Esophagus squamous epithelium (tissue), 5 donors: Measurements from ENCODE around the gene APOBEC3C. TPM values are rescaled to one million over a fixed set of nuclear protein-coding genes. Genes with fewer than 3 reads are reported as not detected.
"Not testable (repeated sequence)": the region's sequence is repeated elsewhere in the genome, so short reads cannot be mapped to it uniquely, and the experiment has no call there.

Experiments
- DNase-seq: peaks from one replicate; lab custom pipeline; 2025; lab: John Stamatoyannopoulos, UW
- H3K27ac ChIP-seq, 4 donors: fragments of 200-600 bp; sonication (generic); one replicate each; pipeline ENCODE4 v1.5.1; 2016 to 2019; ENCODE audit warnings: mild to moderate bottlenecking in 1 of 4
- H3K27me3 ChIP-seq, 4 donors: fragments of 200-600 bp; sonication (generic); 1 replicate in 3 of 4; 2 replicates in 1 of 4; pipeline versions ENCODE4 v1.5.1 to v1.6.0; 2017 to 2021; ENCODE audit warnings: antibody characterized with exemption in 1 of 4
- H3K36me3 ChIP-seq, 3 donors: fragments of 200-600 bp; sonication (generic); one replicate each; pipeline ENCODE4 v1.5.1; 2016 to 2019
- H3K4me1 ChIP-seq, 3 donors: fragments of 200-600 bp; sonication (generic); one replicate each; pipeline ENCODE4 v1.5.1; 2017 to 2019
- H3K4me3 ChIP-seq, 4 donors: fragments of 200-600 bp; sonication (generic); 1 replicate in 3 of 4; 2 replicates in 1 of 4; pipeline ENCODE4 v1.5.1; 2016 to 2019; ENCODE audit warnings: mild to moderate bottlenecking in 2 of 4, moderate library complexity in 1 of 4
- H3K9me3 ChIP-seq, 3 donors: fragments of 200-600 bp; sonication (generic); one replicate each; pipeline ENCODE4 v1.5.1; 2016 to 2019
- CTCF ChIP-seq, 6 experiments: fragments of 450-650 bp in 4 of 6; fragments of 200-600 bp in 2 of 6; sonication (generic) in 2 of 6; IDR thresholded peaks; one replicate each; pipeline ENCODE4 v1.5.1; 2016 to 2019; ENCODE audit warnings: antibody characterized with exemption in 6 of 6, mild to moderate bottlenecking in 4 of 6, moderate library complexity in 4 of 6
- POLR2A ChIP-seq, 4 donors: fragments of 450-650 bp; IDR thresholded peaks; one replicate each; pipeline ENCODE4 v1.6.1; 2017; ENCODE audit warnings: antibody characterized with exemption in 4 of 4, mild to moderate bottlenecking in 4 of 4, moderate library complexity in 3 of 4
- WGBS, 2 donors: methylation state at CpG; one replicate each; pipeline ENCODE4 v1.1.5; 2018; 5-methylcytosine and 5-hydroxymethylcytosine counted together
- intact Hi-C: fragments of 100-400 bp; cut with DNase I; formaldehyde crosslinking; loops from one replicate; pipeline ENCODE4 v1.15.0; 2022
- total RNA-seq, 4 donors: library from RNA; depleted of rRNA; stranded (reverse); fragments of >200 nt; gene quantifications; one replicate each; pipeline ENCODE4 v1.1.0, GENCODE V29; 2016
- donor health status: DM: yes; HTN: yes; CAD: no.

The APOBEC3C gene
- total RNA-seq, 4 donors from 2014 or later: 7.6 to 20.3 (median 9.0) TPM

DNA sequence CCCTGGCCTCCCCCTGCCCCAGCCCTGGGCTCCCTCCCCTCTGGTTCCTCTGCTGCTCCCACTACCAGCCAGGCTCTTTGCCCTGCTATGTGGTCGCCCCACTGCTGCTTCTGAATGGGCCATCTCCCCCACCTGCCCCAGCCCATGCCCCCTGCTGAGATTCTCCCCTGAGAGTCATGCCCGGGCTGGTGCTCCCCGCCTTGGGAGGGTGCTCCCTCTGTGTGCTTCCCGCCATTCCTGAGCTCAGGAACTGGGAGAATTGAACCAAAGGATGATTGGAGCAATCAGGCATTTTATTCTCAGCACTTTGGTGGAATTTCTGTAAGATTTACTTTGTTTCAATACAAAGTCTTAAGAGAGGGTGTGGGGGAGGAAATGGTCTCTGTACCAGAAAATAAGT lies 13.7 kb downstream of the APOBEC3C start:
- Histone ChIP-seq H3K4me1 (peaks cover 0 to 6% (median 0%) of the 10 kb centered on the region in 3 donors), H3K4me3 (no peak overlapping the region), H3K27me3 (no peaks in the 10 kb centered on the region), H3K9me3 (no peaks in the 10 kb centered on the region), H3K27ac (no peak overlapping the region), H3K36me3 (peaks cover 0 to 13% (median 0%) of the 10 kb centered on the region in 3 donors)
- DNase-seq: no peak
- intact Hi-C loops: no loop called here
- WGBS, 2 donors: 89 to 90% methylated on average over 2 to 3 of the region's 4 CpGs
- TF ChIP-seq CTCF (IDR thresholded peaks at IDR 0.05): no peak
- no peak for TF ChIP-seq POLR2A (IDR thresholded peaks at IDR 0.05)

DNA sequence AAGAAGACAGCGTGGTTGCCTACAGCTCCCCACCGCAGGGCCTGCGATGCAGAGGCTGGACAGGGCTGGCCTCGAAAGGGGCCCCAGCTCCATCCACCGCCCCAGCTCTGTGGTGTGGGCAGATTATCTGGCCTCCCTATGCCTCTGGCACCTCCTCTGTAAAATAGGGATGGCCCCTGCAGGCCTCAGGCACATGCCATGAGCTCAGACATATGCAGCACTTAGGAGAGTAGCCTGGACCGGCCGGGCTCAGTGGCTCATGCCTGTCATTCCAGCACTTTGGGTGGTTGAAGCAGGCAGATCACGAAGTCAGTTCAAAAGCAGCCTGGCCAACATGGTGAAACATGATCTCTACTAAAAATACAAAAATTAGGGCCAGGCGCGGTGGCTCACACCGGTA lies 14.2 kb downstream of the APOBEC3C start:
- H3K36me3 ChIP-seq: peaks cover 0 to 13% (median 0%) of the 10 kb centered on the region in 3 donors
- WGBS, 2 donors: 90 to 96% methylated on average over 3 to 7 of the region's 11 CpGs
- no peak overlapping the region for H3K4me3 ChIP-seq
- H3K9me3 ChIP-seq: no peaks in the 10 kb centered on the region
- intact Hi-C loops: no loop called here
- no peak for DNase-seq
- TF ChIP-seq POLR2A (IDR thresholded peaks at IDR 0.05): no peak
- H3K27me3 ChIP-seq: no peaks in the 10 kb centered on the region
- H3K4me1 ChIP-seq: peaks cover 0 to 6% (median 0%) of the 10 kb centered on the region in 3 donors
- no peak overlapping the region for H3K27ac ChIP-seq

GRCh38 chr22:39029227-39029626 lies 15.2 kb downstream of the APOBEC3C start:
- TF ChIP-seq CTCF (IDR thresholded peaks at IDR 0.05) (no peak), POLR2A (IDR thresholded peaks at IDR 0.05) (no peak)
- H3K9me3 ChIP-seq: no peaks in the 10 kb centered on the region
- 82 to 89% methylated on average over 12 to 13 of the region's 13 CpGs for WGBS, 2 donors
- H3K4me3 ChIP-seq: no peak overlapping the region
- H3K36me3 ChIP-seq: peaks cover 0 to 5% (median 0%) of the 10 kb centered on the region in 3 donors
- no peak for DNase-seq
- no peaks in the 10 kb centered on the region for H3K27me3 ChIP-seq
- intact Hi-C loops: no loop called here
- H3K4me1 ChIP-seq: no peaks in the 10 kb centered on the region
- no peak overlapping the region for H3K27ac ChIP-seq

GRCh38 chr22:39030705-39031104 lies 16.6 kb downstream of the APOBEC3C start:
- intact Hi-C loops: no loop called here
- WGBS, 2 donors: 79 to 93% methylated on average over 14 of the region's 14 CpGs
- Histone ChIP-seq H3K4me1 (no peaks in the 10 kb centered on the region), H3K4me3 (no peak overlapping the region), H3K27me3 (no peaks in the 10 kb centered on the region), H3K9me3 (no peaks in the 10 kb centered on the region), H3K27ac (no peak overlapping the region), H3K36me3 (no peaks in the 10 kb centered on the region)
- TF ChIP-seq CTCF (IDR thresholded peaks at IDR 0.05) (no peak), POLR2A (IDR thresholded peaks at IDR 0.05) (no peak)
- no peak for DNase-seq

DNA sequence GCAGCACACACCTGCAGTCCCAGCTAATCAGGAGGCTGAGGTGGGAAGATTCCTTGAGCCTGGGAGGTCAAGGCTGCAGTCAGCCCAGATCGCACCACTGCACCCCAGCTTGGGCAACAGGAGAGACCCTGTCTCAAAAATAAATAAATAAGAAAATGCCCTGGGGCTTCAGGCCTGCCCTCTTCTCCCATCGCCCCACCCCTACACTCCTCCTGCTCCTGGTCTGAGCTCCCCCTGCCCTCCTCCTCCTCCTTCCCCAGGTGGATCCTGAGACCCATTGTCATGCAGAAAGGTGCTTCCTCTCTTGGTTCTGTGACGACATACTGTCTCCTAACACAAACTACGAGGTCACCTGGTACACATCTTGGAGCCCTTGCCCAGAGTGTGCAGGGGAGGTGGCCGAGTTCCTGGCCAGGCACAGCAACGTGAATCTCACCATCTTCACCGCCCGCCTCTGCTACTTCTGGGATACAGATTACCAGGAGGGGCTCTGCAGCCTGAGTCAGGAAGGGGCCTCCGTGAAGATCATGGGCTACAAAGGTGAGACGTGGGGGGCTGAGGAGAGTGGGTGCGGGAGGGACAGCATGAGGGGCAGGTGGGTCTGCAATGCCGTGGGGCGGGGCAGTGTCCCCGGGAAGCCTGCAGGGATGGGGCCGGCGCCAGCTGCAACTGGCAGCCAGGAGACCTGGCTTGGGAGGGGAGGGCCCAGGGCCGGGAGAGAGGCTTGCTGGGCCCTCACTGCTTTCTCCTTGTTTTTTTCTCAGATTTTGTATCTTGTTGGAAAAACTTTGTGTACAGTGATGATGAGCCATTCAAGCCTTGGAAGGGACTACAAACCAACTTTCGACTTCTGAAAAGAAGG lies 17.6 kb downstream of the APOBEC3C start:
- H3K4me1 ChIP-seq, intact Hi-C loops, H3K36me3 ChIP-seq, DNase-seq, H3K4me3 ChIP-seq, H3K9me3 ChIP-seq, H3K27ac ChIP-seq, H3K27me3 ChIP-seq: not testable (repeated sequence)
- WGBS, 2 donors: 51 to 78% methylated on average over 5 to 10 of the region's 18 CpGs

- 28 to 33% methylated on average over 2 of the region's 2 CpGs for WGBS, 2 donors
Observed at GRCh38 chr22:39037071-39037470, 23.0 kb downstream of the APOBEC3C start.

More at GRCh38 chr22:39037071-39037470, 23.0 kb downstream of the APOBEC3C start:
- H3K9me3 ChIP-seq, intact Hi-C loops, H3K27ac ChIP-seq, H3K36me3 ChIP-seq, H3K4me3 ChIP-seq, H3K27me3 ChIP-seq, DNase-seq: not testable (repeated sequence)
- H3K4me1 ChIP-seq: peaks cover 0 to 18% (median 11%) of the 10 kb centered on the region in 3 donors
